Loucy (cell line): ENCODE results near the gene GRIA2.

Experiments used
- EZH2phosphoT487 ChIP-seq: fragments of 200-600 bp; IDR thresholded peaks from 2 replicates; pipeline ENCODE4 v1.6.1; 2018; ENCODE audit warnings: antibody characterized with exemption, mild to moderate bottlenecking, moderate library complexity, borderline replicate concordance
- TF ChIP-seq, protein P1 (sequence below): fragments of 200-600 bp; sonication (generic); conservative IDR thresholded peaks from 2 replicates; pipeline ENCODE4 v1.5.1; 2014; ENCODE audit warnings: mild to moderate bottlenecking, antibody characterized with exemption, low read length

GRCh38 chr4:157242871-157243270 is 22.3 kb downstream of the GRIA2 start:
- TF ChIP-seq, protein P1, sequence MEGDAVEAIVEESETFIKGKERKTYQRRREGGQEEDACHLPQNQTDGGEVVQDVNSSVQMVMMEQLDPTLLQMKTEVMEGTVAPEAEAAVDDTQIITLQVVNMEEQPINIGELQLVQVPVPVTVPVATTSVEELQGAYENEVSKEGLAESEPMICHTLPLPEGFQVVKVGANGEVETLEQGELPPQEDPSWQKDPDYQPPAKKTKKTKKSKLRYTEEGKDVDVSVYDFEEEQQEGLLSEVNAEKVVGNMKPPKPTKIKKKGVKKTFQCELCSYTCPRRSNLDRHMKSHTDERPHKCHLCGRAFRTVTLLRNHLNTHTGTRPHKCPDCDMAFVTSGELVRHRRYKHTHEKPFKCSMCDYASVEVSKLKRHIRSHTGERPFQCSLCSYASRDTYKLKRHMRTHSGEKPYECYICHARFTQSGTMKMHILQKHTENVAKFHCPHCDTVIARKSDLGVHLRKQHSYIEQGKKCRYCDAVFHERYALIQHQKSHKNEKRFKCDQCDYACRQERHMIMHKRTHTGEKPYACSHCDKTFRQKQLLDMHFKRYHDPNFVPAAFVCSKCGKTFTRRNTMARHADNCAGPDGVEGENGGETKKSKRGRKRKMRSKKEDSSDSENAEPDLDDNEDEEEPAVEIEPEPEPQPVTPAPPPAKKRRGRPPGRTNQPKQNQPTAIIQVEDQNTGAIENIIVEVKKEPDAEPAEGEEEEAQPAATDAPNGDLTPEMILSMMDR, result no peak
- TF ChIP-seq EZH2phosphoT487, result no peak
